Smooth muscle cell of trachea (primary cell): ENCODE results near the gene OR10K2. TPM values are rescaled to one million over a fixed set of nuclear protein-coding genes. Genes with fewer than 3 reads are reported as not detected.

ENCODE experiments used
- total RNA-seq: library from RNA; depleted of rRNA; stranded (reverse); fragments of >200 nt; gene quantifications from 2 replicates; pipeline ENCODE4 v1.2.1, GENCODE V29; 2014

Gene OR10K2
- total RNA-seq, result not detected in 2 replicates

GRCh38 chr1:158426137-158426536, at the start of gene OR10K2:
Gene OR10K2 (minus strand): TSS chr1:158426237. CDS start chr1:158420866, 5,371 bp downstream.

GRCh38 chr1:158471920-158472319, 45.9 kb upstream of the OR10K2 start, which contains the start of gene OR10R2:
Gene OR10R2 (plus strand): TSS chr1:158472220. CDS start chr1:158472326, 106 bp downstream.

GRCh38 chr1:158461534-158461933, 35.5 kb upstream of the OR10K2 start, which contains the start of gene OR10K1:
Gene OR10K1 (plus strand): TSS chr1:158461834. CDS start chr1:158465562, 3,728 bp downstream.

GRCh38 chr1:158398818-158399514, 27.1 kb downstream of the OR10K2 start, which contains the start of gene OR10T2:
Gene OR10T2 (minus strand): TSS chr1:158399466. CDS start chr1:158399466, 0 bp downstream.

Other genes starting within 250 kb of the OR10K2 start
- 0.50 TPM in 1 of 2 replicates, not detected in the other for gene CD1D, start 245.3 kb downstream of the OR10K2 start, total RNA-seq
- gene CD1A, start 171.8 kb downstream of the OR10K2 start, total RNA-seq, result not detected in 2 replicates
- not detected in 2 replicates for gene CD1C, start 136.3 kb downstream of the OR10K2 start, total RNA-seq
- not detected in 2 replicates for gene CD1B, start 94.7 kb downstream of the OR10K2 start, total RNA-seq
- gene CD1E, start 72.3 kb downstream of the OR10K2 start, total RNA-seq, result not detected in 2 replicates
- gene OR10T2, start 26.8 kb downstream of the OR10K2 start, total RNA-seq, result not detected in 2 replicates
- not detected in 2 replicates for gene OR10K1, start 35.6 kb upstream of the OR10K2 start, total RNA-seq
- gene OR10R2, start 46.0 kb upstream of the OR10K2 start, total RNA-seq, result not detected in 2 replicates
- not detected in 2 replicates for gene OR6Y1, start 128.2 kb upstream of the OR10K2 start, total RNA-seq
- not detected in 2 replicates for gene OR6P1, start 144.3 kb upstream of the OR10K2 start, total RNA-seq
- not detected in 2 replicates for gene OR10X1, start 153.7 kb upstream of the OR10K2 start, total RNA-seq
- gene OR10Z1, start 179.0 kb upstream of the OR10K2 start, total RNA-seq, result not detected in 2 replicates